NB4 (cell line): ENCODE data around the gene C7orf57.

Experiments used
- DNase-seq: peaks from one replicate; pipeline ENCODE4 v3.0.0; 2010; ENCODE audit warnings: low read depth
- H3K4me3 ChIP-seq: one replicate; pipeline ENCODE4 v1.5.1; 2011; ENCODE audit warnings: mild to moderate bottlenecking, low read depth, low read length, moderate library complexity
- MAX ChIP-seq: IDR thresholded peaks from 2 replicates; pipeline ENCODE4 v1.6.1; 2011; ENCODE audit warnings: low read depth, low read length
- MYC ChIP-seq: IDR thresholded peaks from 2 replicates; pipeline ENCODE4 v1.6.1; 2011; ENCODE audit warnings: low read depth, low read length
- POLR2A ChIP-seq: IDR thresholded peaks from 2 replicates; pipeline ENCODE4 v1.6.1; 2011; ENCODE audit warnings: mild to moderate bottlenecking; ENCODE audit not compliant: insufficient read length; ENCODE audit errors: extremely low read depth
- TF ChIP-seq, protein P1 (sequence below): IDR thresholded peaks from one replicate; pipeline ENCODE4 v1.5.1; 2012; ENCODE audit warnings: low read depth, low read length

Gene C7orf57

GRCh38 chr7:48090095-48090805 is 54.9 kb downstream of the C7orf57 start:
- H3K4me3 ChIP-seq = peak overlapping the region; percentile 64
- no peak for DNase-seq
- no peak for TF ChIP-seq MAX
- no peak for TF ChIP-seq MYC
- TF ChIP-seq, protein P1, sequence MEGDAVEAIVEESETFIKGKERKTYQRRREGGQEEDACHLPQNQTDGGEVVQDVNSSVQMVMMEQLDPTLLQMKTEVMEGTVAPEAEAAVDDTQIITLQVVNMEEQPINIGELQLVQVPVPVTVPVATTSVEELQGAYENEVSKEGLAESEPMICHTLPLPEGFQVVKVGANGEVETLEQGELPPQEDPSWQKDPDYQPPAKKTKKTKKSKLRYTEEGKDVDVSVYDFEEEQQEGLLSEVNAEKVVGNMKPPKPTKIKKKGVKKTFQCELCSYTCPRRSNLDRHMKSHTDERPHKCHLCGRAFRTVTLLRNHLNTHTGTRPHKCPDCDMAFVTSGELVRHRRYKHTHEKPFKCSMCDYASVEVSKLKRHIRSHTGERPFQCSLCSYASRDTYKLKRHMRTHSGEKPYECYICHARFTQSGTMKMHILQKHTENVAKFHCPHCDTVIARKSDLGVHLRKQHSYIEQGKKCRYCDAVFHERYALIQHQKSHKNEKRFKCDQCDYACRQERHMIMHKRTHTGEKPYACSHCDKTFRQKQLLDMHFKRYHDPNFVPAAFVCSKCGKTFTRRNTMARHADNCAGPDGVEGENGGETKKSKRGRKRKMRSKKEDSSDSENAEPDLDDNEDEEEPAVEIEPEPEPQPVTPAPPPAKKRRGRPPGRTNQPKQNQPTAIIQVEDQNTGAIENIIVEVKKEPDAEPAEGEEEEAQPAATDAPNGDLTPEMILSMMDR = no peak
- no peak for TF ChIP-seq POLR2A

DNA sequence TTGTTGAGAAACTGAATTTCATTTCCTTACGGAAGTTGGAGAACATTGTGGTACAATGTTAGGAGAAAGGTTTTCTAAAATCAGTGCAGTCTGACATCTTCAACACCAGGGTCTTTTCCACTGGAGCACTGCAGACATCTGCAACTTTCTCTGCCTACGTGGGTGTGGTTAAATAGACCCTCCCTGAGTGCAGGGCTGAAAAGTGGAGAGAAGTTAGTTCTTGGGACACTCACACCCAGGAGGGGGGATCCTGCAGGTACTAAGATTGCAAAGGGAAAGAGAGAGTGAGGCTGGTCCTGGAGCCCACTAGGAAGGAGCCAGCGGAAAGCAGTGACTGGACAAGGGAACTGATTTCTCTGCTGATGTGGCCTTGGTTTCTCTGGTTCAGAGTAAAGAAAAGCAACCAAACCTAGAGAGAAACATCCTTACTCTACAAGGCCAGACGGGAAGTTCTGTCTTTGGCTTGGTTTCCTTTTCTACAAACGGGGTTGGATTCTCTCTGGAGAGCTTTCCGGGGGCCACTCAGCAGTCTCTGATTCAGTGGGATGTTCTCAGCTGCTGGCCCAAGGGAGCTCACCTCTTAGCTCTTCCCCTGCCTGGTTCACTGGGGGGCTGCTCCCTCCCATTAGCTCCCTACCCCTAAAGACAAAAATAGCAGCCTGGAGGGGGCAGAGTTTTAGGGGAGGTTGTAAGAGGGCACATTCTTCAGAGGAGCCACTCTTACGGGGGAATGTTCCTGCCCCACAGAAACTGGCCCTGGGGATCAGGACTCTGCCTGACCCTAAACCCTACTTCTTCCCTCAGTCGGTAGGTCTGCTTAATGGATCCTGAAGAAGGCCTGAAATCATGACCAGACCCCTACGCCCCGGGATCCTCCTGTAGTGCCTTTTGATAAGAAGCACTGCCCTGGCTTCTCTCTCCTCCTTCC is 56.4 kb downstream of the C7orf57 start:
- H3K4me3 ChIP-seq = no peak overlapping the region
- DNase-seq = no peak
- TF ChIP-seq, protein P1 = no peak
- TF ChIP-seq MAX = no peak
- TF ChIP-seq POLR2A = no peak
- no peak for TF ChIP-seq MYC

DNA sequence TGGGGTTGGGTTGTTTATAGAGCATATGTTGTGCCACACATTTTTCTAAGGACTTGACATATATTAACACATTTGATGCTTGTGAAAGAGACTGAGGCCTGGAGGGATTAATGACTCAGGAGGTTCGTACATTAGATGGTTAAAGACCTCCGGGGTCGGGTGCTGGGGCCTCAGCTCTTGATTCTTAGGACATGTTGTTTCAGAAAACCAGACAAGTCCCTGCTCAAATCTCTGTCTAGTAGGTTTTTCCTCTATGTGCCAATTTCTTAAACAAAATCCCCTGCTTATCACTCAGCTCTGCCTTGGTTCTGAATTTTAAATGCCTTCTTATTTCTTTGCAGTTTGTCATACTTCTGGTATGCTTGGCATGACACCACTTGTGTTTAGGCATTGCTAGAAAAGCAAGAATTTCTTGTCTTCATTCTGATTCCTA is 59.5 kb downstream of the C7orf57 start:
- DNase-seq = no peak
- TF ChIP-seq MYC (no peak), MAX (no peak), POLR2A (no peak)
- TF ChIP-seq, protein P1 = no peak
- no peak overlapping the region for H3K4me3 ChIP-seq

GRCh38 chr7:48096273-48096672 is 60.9 kb downstream of the C7orf57 start:
- TF ChIP-seq MAX (no peak), POLR2A (no peak), MYC (no peak)
- TF ChIP-seq, protein P1 = no peak
- peak; percentile 56 for DNase-seq
- H3K4me3 ChIP-seq = no peak overlapping the region

DNA sequence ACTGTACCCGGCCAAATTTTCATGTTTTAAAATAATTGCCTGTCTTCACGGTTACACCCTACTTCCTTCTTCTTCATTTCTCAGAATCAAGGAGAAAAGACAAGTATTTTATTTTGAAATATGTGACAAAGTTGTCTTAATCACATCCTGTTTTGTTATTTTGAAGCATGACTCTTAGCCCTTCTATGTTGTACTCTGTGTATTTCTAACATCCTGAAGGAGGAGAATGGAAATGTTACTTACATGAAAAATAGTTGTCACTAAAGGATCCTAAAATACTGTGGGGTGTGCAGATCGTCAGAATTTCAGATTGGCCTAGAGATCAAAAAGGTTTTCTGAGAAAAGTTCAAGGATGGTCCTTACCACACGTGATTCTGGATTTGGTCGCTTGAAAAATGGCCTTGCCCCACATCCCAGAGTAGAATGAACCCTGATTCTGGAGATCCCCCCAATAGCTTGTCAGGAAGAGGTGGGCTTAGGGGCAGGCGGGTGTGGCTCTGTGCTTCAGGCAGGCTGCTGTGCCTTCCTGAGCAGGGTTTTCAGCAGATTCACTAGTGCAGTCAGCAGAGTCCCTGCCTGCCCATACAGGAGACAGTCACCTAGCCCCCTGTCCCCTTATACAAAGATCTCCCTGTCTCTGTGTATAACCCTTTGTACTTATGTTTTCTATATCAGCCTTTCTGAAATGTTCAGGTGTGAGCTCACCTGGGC is 62.3 kb downstream of the C7orf57 start:
- no peak for DNase-seq
- H3K4me3 ChIP-seq = no peak overlapping the region
- TF ChIP-seq POLR2A (no peak), MAX (no peak), MYC (no peak)
- TF ChIP-seq, protein P1 = no peak
